Measurements from ENCODE around the gene QTRT2. TPM values are rescaled to one million over a fixed set of nuclear protein-coding genes. Genes with fewer than 3 reads are reported as not detected.

Gene QTRT2
- total and polyA plus RNA-seq, 2 of the 8 experiments (the other 6 are each of a cell fraction or from before 2014, with no cell fraction given) = 13.3 to 54.5 TPM

DNA sequence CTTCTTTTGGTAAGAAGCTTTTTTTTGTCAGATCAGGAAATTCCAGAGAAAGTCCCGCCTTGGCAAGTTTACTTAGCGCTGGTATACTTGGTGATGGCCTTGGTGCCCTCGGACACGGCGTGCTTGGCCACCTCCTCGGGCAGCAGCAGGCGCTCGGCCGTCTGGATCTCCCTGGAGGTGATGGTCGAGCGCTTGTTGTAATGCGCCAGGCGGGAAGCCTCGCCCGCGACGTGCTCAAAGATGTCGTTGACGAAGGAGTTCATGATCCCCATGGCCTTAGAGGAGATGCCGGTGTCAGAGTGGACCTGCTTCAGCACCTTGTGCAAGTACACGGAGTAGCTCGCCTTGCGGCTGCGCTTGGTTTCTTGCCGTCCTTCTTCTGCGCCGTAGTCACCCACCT is 46.6 kb downstream of the QTRT2 start (continued):
- TF ChIP-seq, protein P1, sequence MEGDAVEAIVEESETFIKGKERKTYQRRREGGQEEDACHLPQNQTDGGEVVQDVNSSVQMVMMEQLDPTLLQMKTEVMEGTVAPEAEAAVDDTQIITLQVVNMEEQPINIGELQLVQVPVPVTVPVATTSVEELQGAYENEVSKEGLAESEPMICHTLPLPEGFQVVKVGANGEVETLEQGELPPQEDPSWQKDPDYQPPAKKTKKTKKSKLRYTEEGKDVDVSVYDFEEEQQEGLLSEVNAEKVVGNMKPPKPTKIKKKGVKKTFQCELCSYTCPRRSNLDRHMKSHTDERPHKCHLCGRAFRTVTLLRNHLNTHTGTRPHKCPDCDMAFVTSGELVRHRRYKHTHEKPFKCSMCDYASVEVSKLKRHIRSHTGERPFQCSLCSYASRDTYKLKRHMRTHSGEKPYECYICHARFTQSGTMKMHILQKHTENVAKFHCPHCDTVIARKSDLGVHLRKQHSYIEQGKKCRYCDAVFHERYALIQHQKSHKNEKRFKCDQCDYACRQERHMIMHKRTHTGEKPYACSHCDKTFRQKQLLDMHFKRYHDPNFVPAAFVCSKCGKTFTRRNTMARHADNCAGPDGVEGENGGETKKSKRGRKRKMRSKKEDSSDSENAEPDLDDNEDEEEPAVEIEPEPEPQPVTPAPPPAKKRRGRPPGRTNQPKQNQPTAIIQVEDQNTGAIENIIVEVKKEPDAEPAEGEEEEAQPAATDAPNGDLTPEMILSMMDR (IDR thresholded peaks at IDR 0.05; ENCODE audit: control extremely low read depth in 1 of 3, insufficient read depth in 1 of 3, low read depth in 1 of 3, low read length in 3 of 3) = no peak
- no peak for TF ChIP-seq KDM5A (IDR thresholded peaks at IDR 0.05; ENCODE audit: low read length)
- no peak for TF ChIP-seq POLR2AphosphoS5 (IDR thresholded peaks at IDR 0.05; ENCODE audit: low read depth, low read length)
- TF ChIP-seq PHF8 (conservative IDR thresholded peaks at IDR 0.05; ENCODE audit: low read depth, low read length) = no peak
- TF ChIP-seq CHD1 (IDR thresholded peaks at IDR 0.05; ENCODE audit: low read depth, low read length) = no peak
- TF ChIP-seq POU5F1 (IDR thresholded peaks at IDR 0.05; ENCODE audit: low read depth, low read length) = no peak
- no peak for TF ChIP-seq NANOG (IDR thresholded peaks at IDR 0.05; ENCODE audit: insufficient read depth, low read depth, low read length, poor library complexity, severe bottlenecking)

Data from H1 (cell line).